ENCODE measurements around the gene DGKQ.

DGKQ gene

DNA sequence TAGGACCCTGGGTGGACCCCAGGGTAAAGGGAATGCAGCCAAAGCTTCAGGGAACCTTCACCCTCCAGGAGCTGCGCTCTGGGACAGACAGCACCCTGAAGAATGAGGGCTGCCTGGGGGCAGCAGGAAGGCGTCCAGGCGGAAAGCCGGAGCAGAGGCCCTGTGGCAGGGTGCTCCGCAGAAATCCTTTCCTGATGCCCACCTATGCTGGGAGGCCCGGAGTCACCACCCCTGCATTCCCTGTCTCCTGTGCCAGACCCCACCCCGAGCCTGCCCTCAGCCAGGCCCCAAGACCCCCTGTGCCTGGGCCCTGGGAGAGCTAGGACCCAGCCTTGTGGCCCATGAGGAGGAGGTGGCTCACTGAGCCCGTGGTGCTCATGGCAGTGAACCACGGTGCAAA, 1.3 kb upstream of the DGKQ start:
- no peaks in the 10 kb centered on the region for H3F3A ChIP-seq (ENCODE audit: insufficient read depth, low read length)
- no peaks in the 10 kb centered on the region for H4K20me1 ChIP-seq (ENCODE audit: insufficient read depth, low read length)
- TF ChIP-seq EZH2phosphoT487 (IDR thresholded peaks at IDR 0.05; ENCODE audit: low read length) (no peak), EZH2 (optimal IDR thresholded peaks at IDR 0.05; ENCODE audit: low read depth, low read length) (no peak)
- TF ChIP-seq, protein P1, sequence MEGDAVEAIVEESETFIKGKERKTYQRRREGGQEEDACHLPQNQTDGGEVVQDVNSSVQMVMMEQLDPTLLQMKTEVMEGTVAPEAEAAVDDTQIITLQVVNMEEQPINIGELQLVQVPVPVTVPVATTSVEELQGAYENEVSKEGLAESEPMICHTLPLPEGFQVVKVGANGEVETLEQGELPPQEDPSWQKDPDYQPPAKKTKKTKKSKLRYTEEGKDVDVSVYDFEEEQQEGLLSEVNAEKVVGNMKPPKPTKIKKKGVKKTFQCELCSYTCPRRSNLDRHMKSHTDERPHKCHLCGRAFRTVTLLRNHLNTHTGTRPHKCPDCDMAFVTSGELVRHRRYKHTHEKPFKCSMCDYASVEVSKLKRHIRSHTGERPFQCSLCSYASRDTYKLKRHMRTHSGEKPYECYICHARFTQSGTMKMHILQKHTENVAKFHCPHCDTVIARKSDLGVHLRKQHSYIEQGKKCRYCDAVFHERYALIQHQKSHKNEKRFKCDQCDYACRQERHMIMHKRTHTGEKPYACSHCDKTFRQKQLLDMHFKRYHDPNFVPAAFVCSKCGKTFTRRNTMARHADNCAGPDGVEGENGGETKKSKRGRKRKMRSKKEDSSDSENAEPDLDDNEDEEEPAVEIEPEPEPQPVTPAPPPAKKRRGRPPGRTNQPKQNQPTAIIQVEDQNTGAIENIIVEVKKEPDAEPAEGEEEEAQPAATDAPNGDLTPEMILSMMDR (IDR thresholded peaks at IDR 0.05; ENCODE audit: low read length) = no peak
- H3K4me1 ChIP-seq (ENCODE audit: low read length) = no peaks in the 10 kb centered on the region
- H3K9me2 ChIP-seq (replicated peaks; ENCODE audit: insufficient read depth, low read length) = no peaks in the 10 kb centered on the region
- no peak for DNase-seq
- H3K36me3 ChIP-seq (replicated peaks; ENCODE audit: insufficient read depth, low read length) = no peaks in the 10 kb centered on the region
- no peaks in the 10 kb centered on the region for H3K27me3 ChIP-seq (replicated peaks; ENCODE audit: insufficient read depth, low read length)
- H3K27ac ChIP-seq (ENCODE audit: low read length) = no peak overlapping the region
- H3K4me2 ChIP-seq (ENCODE audit: low read depth, low read length) = no peak overlapping the region
- no peaks in the 10 kb centered on the region for H3K79me2 ChIP-seq (ENCODE audit: low read length)
- H3K4me3 ChIP-seq (ENCODE audit: low read length) = no peak overlapping the region
- no peaks in the 10 kb centered on the region for H3K9me3 ChIP-seq (replicated peaks; ENCODE audit: insufficient read depth, low read length)
- H3K9ac ChIP-seq (ENCODE audit: low read length) = no peak overlapping the region
- no peak overlapping the region for H2AFZ ChIP-seq (ENCODE audit: low read length)

DNA sequence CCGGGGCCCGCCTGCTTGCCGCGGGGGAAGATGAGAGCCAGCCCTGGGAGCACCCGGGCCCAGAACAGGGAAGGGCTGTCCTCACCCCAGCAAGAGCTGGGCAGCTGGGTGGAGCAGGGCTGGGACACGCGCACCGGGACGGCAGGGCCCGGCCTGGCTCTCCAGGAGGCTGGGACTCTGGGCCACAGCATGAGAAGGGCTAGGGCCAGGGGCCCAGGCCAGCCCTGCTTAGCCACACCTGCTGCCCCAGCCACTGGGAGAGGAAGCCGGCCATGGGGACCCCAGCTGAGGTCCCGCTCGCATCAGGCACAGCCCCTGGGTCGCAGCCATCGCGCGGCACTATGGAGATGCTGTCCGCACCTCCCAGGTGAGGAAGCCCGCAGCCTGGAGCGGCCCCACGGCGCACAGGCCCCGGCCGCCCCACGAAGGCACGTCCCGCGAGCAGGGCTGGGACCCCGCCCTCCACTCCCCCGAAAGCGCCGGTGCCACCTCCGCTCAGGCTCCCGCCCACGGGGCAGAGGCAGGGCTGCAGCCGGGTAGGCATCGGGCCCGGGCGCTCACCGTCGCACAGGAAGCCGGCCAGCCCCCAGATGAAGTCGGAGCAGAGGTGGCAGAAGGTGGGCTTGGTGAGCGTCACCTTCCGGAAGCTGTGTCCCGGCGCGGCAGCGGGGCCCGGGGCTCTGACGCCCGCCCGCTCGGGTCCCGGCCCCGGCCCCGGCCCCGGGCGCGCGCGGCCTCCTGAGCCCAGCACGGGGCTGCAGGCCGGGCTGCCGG, 531 bp downstream of the DGKQ start:
- H3K36me3 ChIP-seq (replicated peaks; ENCODE audit: insufficient read depth, low read length) = no peaks in the 10 kb centered on the region
- H2AFZ ChIP-seq (ENCODE audit: low read length) = no peak overlapping the region
- H3F3A ChIP-seq (ENCODE audit: insufficient read depth, low read length) = no peaks in the 10 kb centered on the region
- no peaks in the 10 kb centered on the region for H3K27me3 ChIP-seq (replicated peaks; ENCODE audit: insufficient read depth, low read length)
- H3K4me2 ChIP-seq (ENCODE audit: low read depth, low read length) = no peak overlapping the region
- no peaks in the 10 kb centered on the region for H3K4me1 ChIP-seq (ENCODE audit: low read length)
- no peaks in the 10 kb centered on the region for H3K9me3 ChIP-seq (replicated peaks; ENCODE audit: insufficient read depth, low read length)
- H3K79me2 ChIP-seq (ENCODE audit: low read length) = no peaks in the 10 kb centered on the region
- no peak overlapping the region for H3K4me3 ChIP-seq (ENCODE audit: low read length)
- no peaks in the 10 kb centered on the region for H3K9me2 ChIP-seq (replicated peaks; ENCODE audit: insufficient read depth, low read length)
- TF ChIP-seq, protein P1 (IDR thresholded peaks at IDR 0.05; ENCODE audit: low read length) = no peak
- TF ChIP-seq EZH2phosphoT487 (IDR thresholded peaks at IDR 0.05; ENCODE audit: low read length) (no peak), EZH2 (optimal IDR thresholded peaks at IDR 0.05; ENCODE audit: low read depth, low read length) (no peak)
- DNase-seq = no peak
- H3K27ac ChIP-seq (ENCODE audit: low read length) = no peak overlapping the region
- no peak overlapping the region for H3K9ac ChIP-seq (ENCODE audit: low read length)
- no peaks in the 10 kb centered on the region for H4K20me1 ChIP-seq (ENCODE audit: insufficient read depth, low read length)

DNA sequence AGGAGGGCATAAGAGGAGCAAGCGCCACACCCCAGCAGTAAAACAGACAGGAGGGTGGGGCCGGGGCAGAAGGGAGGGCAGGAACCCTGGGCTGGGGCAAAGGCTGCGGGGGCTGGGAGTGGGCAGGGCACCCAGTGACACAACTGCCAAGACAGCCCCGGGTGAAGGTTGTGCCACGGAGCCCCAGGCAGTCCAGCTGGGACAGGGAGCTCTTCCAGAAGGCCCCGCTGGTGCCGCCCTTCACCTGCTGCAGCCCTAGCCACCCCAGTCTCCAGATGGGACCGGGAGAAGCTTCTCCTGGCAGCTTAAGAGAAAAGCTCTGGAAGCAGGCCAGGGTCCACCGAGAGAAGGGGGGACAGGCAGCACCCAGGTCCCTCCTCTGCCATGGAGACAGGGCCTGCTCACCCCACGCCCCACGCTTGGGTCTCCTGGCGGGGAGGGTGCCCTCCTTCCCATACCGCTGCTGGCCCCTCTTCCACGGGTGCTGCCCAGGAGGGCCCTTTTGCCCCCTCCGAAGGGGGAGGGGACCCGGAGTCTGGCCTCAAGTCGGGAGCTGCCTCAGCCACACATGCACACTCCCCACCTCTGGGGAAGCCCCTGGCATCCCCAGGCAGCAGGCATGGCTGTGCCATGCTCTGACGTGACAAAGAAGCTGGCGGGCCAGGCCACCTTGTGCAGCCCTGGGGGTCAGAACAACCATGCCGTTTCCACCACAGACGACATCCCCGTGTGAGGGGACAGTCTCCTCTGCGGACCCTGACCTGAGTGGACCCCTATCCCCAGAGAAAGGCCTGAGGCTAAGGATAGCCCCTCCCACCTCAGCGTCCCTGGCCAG, 1.5 kb downstream of the DGKQ start:
- Histone ChIP-seq H3K4me1 (ENCODE audit: low read length) (no peaks in the 10 kb centered on the region), H3K27ac (ENCODE audit: low read length) (no peak overlapping the region), H3K9ac (ENCODE audit: low read length) (no peak overlapping the region), H3F3A (ENCODE audit: insufficient read depth, low read length) (no peaks in the 10 kb centered on the region), H3K27me3 (replicated peaks; ENCODE audit: insufficient read depth, low read length) (no peaks in the 10 kb centered on the region), H3K36me3 (replicated peaks; ENCODE audit: insufficient read depth, low read length) (no peaks in the 10 kb centered on the region), H2AFZ (ENCODE audit: low read length) (no peak overlapping the region), H3K4me2 (ENCODE audit: low read depth, low read length) (no peak overlapping the region), H4K20me1 (ENCODE audit: insufficient read depth, low read length) (no peaks in the 10 kb centered on the region), H3K9me2 (replicated peaks; ENCODE audit: insufficient read depth, low read length) (no peaks in the 10 kb centered on the region), H3K9me3 (replicated peaks; ENCODE audit: insufficient read depth, low read length) (no peaks in the 10 kb centered on the region), H3K79me2 (ENCODE audit: low read length) (no peaks in the 10 kb centered on the region), H3K4me3 (ENCODE audit: low read length) (no peak overlapping the region)
- TF ChIP-seq, protein P1 (IDR thresholded peaks at IDR 0.05; ENCODE audit: low read length) = no peak
- no peak for TF ChIP-seq EZH2 (optimal IDR thresholded peaks at IDR 0.05; ENCODE audit: low read depth, low read length)
- no peak for TF ChIP-seq EZH2phosphoT487 (IDR thresholded peaks at IDR 0.05; ENCODE audit: low read length)
- DNase-seq = no peak
